AG09319 (cell line): Measurements from ENCODE around the gene SLC13A5.

Experiments
- DNase-seq: peaks from one replicate; pipeline ENCODE4 v3.0.0-alpha.2; 2010; ENCODE audit warnings: low read depth; ENCODE audit errors: extremely low read depth
- CTCF ChIP-seq: IDR thresholded peaks from 2 replicates; pipeline ENCODE4 v1.5.1; 2011; ENCODE audit warnings: low read depth, mild to moderate bottlenecking, inconsistent platforms, low read length, moderate library complexity

The SLC13A5 gene

GRCh38 chr17:6676802-6677157 is 36.4 kb downstream of the SLC13A5 start:
- no peak for DNase-seq
- no peak for TF ChIP-seq CTCF

DNA sequence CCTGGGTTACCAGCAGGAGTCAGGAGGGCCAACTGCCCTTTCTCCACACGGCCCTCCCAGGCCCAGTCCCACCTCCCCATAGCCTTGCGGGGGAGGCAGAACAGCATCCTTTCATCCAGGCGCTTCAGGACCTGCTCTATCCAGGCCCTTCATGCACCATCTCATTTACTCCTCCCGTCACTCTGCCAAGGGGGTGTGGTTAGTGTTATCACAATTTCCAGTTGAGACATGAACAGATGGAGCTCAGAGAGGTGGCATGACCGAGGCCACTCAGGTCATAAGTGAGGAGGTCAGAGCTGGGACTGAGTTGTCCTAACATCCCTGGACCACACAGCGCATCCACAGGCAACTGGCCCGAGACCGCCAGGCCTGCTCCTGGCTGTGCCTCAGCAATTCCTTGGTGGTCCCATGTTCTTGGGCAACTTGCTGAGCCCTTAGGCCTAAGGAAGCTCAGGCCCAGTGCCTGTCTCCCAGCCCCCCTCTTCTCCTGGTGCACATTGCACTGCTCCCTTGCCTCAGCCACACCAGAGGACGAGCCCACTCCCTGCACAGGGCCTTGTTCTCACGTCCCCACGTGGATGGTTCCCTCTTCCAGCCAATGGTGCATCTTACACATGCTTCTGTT is 37.9 kb downstream of the SLC13A5 start:
- DNase-seq: no peak
- no peak for TF ChIP-seq CTCF

DNA sequence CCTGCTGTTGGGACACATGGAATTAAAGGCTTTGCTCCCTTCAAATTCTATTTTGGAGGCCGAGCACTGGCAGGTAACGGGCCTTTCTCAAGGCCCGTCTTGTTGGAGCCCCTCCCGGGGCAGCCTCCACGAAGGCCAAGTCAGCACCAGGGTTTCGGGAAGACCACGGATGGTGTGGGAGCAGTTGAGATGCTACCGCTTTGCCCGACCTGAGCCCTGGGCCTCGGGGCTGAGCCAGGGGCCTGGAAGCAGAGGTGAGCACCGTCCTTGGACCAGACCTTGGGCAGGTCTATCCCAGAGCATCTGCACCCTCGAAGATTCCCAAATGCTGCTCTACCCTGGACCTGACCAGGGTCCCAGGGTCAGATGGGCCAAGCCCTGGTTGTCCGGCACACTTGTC is 38.6 kb downstream of the SLC13A5 start:
- TF ChIP-seq CTCF: no peak
- no peak for DNase-seq

- TF ChIP-seq CTCF: no peak
- no peak for DNase-seq
These were observed 41.7 kb downstream of the SLC13A5 start for GRCh38 chr17:6671431-6671830.

- no peak for TF ChIP-seq CTCF
- no peak for DNase-seq
These were observed 42.2 kb downstream of the SLC13A5 start for GRCh38 chr17:6670999-6671398.

DNA sequence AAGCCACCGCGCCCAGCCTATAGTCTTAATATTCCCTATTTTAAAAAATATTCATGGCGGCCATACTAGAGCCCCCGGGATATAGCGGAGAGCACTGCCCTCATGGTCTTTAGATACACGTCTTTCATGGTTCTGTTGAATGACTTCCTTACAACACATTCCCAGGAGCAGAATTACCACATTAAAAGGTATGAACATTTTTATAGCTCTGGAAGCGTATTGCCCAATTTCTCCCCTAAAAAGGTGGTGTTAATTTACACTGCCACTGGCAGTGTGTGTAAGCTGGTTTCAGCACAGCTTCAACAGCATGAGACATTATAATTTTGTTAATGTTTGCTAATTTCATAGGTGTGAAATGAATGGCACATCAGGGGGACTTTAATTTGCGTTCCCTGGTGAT is 42.6 kb downstream of the SLC13A5 start:
- no peak for DNase-seq
- no peak for TF ChIP-seq CTCF

GRCh38 chr17:6669479-6670212 is 43.5 kb downstream of the SLC13A5 start:
- DNase-seq: no peak
- TF ChIP-seq CTCF: no peak
